Measurements from ENCODE around the gene HIVEP3.

Gene HIVEP3

DNA sequence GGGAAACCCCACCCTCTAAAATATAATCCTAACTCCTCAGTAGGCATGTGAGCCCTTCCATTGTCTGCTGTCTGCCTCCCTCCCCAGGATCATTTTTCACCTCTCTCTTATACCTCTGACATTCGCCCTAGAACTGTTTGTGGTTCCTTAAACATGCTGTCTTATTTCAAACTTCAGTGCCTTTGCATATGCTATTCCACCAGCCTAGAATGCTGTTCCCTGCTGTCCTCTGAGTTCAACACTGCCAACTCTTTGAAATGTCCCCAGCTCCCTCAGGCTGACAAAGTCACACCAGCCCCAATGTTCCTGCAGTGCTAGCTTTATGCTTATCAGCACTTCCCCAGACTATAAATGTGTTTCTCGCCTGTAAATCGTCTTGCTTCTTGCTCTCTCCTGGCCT lies 119.5 kb downstream of the HIVEP3 start:
- Histone ChIP-seq H3K4me3 (no peak overlapping the region), H3K27ac (no peak overlapping the region)
- no peak for DNase-seq (ENCODE audit: low spot score)
- TF ChIP-seq, protein P1, sequence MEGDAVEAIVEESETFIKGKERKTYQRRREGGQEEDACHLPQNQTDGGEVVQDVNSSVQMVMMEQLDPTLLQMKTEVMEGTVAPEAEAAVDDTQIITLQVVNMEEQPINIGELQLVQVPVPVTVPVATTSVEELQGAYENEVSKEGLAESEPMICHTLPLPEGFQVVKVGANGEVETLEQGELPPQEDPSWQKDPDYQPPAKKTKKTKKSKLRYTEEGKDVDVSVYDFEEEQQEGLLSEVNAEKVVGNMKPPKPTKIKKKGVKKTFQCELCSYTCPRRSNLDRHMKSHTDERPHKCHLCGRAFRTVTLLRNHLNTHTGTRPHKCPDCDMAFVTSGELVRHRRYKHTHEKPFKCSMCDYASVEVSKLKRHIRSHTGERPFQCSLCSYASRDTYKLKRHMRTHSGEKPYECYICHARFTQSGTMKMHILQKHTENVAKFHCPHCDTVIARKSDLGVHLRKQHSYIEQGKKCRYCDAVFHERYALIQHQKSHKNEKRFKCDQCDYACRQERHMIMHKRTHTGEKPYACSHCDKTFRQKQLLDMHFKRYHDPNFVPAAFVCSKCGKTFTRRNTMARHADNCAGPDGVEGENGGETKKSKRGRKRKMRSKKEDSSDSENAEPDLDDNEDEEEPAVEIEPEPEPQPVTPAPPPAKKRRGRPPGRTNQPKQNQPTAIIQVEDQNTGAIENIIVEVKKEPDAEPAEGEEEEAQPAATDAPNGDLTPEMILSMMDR (IDR thresholded peaks at IDR 0.05) = no peak

DNA sequence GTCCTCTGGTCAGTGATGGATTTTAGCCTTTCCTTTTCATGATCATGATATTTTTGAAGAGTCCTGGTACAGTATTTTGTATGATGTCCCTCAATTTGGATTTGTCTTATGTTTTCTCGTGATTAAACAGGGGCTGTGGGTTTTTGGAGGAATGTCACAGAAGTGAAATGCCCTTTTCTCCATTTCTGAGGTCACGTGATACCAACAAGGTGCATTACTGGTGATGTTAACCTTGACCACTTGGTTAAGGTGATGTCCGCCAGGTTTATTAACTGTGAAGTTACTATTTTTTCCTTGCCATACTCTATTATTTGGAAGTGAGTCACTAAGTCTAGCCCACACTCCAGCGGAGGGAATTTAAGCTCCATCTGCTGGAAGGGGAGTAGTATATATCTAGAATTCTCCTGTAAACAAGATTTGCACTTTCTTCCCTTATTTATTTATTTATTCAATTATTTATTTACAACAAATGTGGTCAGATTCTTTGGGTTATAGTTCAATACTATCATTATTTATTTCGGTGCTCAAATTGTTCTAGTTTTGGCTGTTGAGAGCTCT lies 123.4 kb downstream of the HIVEP3 start:
- Histone ChIP-seq H3K4me3 (no peak overlapping the region), H3K27ac (no peak overlapping the region)
- DNase-seq (ENCODE audit: low spot score) = no peak
- TF ChIP-seq, protein P1 (IDR thresholded peaks at IDR 0.05) = no peak

DNA sequence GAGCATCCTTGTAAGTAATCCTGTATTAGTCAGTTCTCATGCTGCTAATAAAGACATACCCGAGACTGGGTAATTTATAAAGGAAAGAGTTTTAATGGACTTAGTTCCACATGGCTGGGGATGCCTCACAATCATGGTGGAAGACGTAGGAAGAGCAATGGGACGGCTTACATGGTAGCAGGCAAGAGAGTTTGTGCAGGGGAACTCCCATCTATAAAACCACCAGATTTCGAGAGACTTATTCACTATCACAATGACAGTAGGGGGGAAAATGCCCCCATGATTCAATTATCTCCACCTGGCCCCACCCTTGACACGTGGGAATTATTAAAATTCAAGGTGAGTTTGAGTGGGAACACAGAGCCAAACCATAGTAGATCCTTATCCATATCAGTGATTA lies 124.7 kb downstream of the HIVEP3 start:
- DNase-seq (ENCODE audit: low spot score) = no peak
- TF ChIP-seq, protein P1 (IDR thresholded peaks at IDR 0.05) = no peak
- no peak overlapping the region for H3K4me3 ChIP-seq
- no peak overlapping the region for H3K27ac ChIP-seq

DNA sequence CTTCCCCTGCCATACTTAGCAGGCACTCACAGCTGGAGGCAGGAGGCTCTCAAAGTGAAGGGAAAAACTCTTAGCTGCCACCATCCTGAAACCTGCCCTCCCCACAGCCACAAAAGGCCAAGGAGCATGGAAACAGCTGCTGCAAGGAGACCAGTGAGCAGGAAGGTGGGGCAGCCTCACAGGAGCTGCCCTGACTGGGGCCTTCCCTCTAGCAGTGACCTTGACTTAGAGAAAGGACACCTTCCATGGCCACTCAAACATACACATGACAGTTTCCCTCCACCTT lies 126.3 kb downstream of the HIVEP3 start:
- TF ChIP-seq, protein P1 (IDR thresholded peaks at IDR 0.05) = no peak
- H3K4me3 ChIP-seq = no peak overlapping the region
- no peak for DNase-seq (ENCODE audit: low spot score)
- H3K27ac ChIP-seq = no peak overlapping the region

DNA sequence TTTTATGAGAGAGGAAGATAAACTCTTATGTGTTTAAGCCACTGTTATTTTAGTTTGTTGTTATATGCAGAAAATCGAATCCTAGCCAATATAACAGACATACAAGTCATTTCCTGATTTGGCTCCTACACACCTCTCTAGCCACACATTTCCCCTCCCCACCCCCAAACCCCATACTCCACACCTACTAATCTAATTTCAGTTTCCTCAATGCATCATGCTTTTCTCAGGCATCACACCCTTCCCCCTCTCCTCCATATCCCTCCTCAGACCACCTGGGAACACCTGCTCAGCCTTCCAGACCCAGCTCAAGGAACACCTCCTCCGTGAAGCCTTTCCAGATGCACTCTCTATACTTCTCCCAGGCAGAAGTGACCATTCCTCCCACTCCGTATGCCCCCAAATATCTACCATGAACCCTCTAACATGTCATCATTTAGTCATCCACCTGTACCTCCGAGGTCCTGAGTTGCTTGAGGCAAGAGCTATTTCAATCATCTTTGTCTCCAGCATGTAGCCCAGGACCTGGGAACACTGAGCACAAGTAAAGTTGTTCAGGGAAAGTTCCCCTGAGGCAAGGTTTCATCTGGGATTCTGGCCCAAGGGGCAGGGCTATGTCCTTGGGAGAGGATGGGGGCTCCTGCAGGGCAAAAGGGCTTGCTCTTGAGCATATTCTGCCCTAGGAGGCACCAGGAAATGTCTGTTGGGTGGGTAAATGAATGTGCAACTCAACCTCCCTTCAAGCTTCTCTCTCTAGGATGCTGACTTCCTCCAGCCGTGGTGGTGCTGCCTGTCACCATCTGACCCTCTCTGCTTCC lies 126.8 kb downstream of the HIVEP3 start:
- no peak for DNase-seq (ENCODE audit: low spot score)
- TF ChIP-seq, protein P1 (IDR thresholded peaks at IDR 0.05) = no peak
- H3K4me3 ChIP-seq = no peak overlapping the region
- no peak overlapping the region for H3K27ac ChIP-seq

DNA sequence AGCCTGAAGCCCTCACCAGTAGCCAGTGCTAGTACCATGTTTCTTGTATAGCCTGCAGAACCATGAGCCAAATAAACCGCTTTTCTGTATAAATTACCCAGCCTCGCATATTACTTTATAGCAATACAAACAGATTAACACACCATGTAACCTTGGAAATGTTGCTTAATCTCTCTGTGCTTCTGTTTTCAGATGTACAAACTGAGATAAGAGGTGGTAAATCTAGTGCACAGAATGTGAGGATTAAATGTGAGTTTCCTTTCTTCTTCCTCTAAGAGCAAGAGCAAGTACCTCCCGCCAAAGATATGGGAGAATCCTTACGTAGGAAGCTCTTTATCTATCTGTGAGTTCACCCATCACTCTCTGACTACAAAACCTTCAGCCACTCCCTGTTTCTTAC lies 128.4 kb downstream of the HIVEP3 start:
- DNase-seq (ENCODE audit: low spot score) = no peak
- TF ChIP-seq, protein P1 (IDR thresholded peaks at IDR 0.05) = no peak
- Histone ChIP-seq H3K4me3 (no peak overlapping the region), H3K27ac (no peak overlapping the region)

DNA sequence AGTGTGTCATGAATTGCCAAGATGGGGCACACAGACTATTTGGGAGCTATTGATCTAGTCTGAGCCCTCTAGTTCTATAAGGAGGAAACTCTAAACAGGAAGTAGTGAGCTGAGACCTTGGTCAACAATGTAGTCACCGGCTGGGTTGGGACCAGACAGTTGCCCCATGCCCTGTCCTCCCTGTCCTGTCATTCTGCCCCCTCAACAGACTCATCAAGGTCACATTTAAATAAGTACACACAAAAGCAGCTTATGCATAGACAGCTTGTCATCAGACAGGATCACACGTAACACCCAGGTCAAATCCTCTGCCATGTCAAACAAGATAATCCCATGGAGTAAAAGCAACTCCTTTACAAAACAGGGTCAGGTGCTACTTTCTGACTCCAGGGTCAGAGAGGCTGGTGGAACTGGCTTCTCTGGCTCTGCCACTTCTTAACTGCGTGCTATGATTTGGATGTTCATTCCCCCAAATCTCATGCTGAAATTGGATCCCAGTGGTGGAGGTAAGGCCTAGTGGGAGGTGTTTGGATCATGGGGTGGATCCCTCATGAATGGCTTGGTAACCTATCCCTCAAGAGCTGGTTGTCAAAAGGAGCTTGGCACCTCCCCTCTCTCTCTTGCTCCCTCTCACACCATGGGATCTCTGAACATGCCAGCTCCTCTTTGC lies 128.9 kb downstream of the HIVEP3 start:
- Histone ChIP-seq H3K27ac (no peak overlapping the region), H3K4me3 (no peak overlapping the region)
- TF ChIP-seq, protein P1 (IDR thresholded peaks at IDR 0.05) = no peak
- DNase-seq (ENCODE audit: low spot score) = no peak

Data from coronary artery (tissue), 2 donors.